Fibroblast of upper back skin (primary cell): ENCODE data around the gene ZNF282.
"Not testable (repeated sequence)": the region's sequence is repeated elsewhere in the genome, so short reads cannot be mapped to it uniquely, and the experiment has no call there.

Source experiments
- DNase-seq: peaks from one replicate; pipeline ENCODE4 v3.0.0-alpha.2; 2013

The ZNF282 gene

DNA sequence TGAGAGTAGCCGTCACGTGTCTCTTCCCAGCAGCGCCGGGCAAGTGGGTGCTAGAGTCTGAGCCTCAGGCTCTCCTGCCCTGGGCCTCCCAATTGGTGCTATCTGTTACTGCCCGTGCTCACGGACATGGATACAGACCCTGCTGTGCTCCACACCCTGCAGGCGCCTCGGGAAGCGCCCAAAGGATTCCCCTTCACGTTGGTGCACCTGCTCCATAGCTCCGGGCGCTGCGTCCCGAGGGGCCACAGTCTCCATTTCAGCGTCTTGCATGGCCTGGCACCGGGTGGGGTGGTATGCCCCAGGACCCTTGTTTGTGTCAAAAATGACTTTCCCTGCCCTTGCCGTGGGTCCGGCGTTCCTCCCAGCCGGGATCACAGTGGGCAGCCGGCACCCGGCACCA lies 30.3 kb downstream of the ZNF282 start:
- no peak for DNase-seq

DNA sequence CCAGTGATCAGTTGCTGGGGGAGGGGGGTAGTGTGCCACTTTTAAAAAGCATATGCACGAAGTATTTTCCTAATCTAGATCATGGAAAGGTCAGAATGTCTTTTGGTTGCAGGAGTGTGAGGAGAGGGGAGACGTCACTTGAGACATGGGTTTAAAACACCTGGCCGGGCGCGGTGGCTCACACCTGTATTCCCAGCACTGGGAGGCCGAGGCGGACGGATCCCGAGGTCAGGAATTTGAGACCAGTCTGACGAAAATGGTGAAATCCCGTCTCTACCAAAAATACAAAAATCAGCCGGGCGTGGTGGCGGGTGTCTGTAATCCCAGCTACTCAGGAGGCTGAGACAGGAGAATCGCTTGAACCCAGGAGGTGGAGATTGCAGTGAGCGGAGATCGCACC lies 31.0 kb downstream of the ZNF282 start:
- DNase-seq, result not testable (repeated sequence)

DNA sequence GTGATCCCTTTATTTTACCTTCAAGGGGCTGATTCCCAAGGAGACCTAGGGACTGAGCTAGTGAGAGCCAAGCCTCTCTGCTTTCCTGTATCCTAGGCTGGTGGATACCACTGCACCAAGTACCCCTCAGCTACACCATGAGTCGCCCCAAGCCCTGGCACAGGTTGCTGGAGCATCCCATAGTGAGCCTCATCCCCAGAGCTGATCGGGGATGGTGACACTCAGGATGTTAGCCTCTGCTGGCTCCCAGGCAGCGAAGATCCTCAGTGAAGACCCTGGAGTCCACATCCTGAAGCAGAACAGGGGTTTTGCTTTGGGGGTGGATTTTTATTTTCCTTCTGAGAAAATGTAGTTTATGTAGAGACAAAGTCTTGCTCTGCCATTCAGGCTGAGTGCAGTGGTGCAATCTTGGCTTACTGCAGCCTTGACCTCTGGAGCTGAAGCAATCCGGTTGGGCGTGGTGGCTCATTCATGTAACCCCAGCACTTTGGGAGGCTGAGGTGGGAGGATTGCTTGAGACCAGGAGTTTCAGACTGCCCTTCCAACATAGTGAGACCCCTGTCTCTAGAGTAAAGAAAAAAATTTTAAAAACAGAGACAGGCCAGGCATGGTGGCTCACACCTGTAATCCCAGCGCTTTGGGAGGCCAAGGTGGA lies 31.6 kb downstream of the ZNF282 start:
- no peak for DNase-seq

DNA sequence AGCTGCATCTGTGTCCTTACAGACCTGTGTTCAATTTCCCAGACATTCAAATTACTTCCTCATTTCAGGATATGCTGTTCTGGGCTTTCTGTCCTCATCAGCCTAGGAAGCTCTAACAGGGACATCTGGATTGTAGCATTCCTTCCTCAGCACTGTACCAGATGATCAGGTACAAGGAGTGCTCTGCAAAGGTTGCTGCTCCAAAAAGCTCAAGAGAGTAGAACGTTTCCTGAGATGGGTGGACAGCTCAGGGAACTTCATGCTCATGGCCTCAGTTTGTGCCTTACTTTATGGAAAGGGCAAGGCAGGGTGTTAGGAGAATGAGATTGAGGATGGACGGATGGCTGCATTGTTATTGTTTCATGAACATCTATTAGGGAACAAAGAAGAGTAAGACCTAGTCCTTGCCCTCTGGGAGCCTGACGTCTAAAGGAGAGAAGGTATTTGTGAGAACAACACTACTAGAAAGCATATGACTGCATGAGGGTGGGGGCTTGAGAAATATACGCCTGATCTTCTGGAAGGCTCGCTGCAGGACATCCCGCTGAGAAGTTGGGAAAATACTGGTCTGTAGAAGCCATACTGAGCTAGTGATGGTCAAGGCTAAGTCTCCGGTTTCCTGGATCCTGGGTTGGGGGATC lies 33.6 kb downstream of the ZNF282 start:
- DNase-seq, result no peak

DNA sequence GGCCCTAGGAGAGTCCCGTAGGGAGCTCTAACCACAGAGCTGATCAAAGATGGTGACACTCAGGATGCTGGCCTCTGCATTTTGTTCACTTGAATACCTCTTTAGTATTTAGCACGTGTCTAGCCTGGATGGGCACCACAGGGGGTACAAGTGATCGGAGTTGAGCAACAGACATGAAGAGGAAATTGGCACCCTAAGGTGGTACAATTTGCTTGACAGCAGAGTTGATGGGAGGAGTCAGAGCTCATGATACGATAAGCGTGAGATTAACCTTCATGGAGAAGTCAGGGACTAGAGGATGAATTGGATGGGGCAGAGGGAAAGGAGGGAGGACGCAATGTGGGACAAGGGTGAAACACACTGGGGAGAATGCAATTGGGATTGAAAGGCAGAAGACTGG lies 34.2 kb downstream of the ZNF282 start:
- DNase-seq, result no peak

DNA sequence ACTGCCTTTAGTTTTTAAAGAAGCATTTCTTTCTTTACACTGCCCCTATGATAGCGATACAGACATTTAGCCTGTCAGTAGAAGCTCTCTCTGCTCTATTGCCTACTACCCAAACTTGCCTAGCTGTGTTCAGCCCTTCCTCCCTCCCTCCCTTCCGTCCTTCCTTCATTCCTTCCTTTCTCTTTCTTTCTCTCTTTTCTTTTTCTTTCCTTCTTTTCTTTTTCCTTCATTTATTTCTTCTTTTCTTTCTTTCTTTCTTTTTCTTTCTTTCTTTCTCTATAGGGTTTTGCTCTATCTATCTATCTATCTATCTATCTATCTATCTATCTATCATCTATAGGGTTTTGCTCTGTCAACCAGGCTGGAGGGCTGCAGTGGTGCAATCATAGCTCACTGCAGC lies 37.0 kb downstream of the ZNF282 start:
- DNase-seq, result no peak

DNA sequence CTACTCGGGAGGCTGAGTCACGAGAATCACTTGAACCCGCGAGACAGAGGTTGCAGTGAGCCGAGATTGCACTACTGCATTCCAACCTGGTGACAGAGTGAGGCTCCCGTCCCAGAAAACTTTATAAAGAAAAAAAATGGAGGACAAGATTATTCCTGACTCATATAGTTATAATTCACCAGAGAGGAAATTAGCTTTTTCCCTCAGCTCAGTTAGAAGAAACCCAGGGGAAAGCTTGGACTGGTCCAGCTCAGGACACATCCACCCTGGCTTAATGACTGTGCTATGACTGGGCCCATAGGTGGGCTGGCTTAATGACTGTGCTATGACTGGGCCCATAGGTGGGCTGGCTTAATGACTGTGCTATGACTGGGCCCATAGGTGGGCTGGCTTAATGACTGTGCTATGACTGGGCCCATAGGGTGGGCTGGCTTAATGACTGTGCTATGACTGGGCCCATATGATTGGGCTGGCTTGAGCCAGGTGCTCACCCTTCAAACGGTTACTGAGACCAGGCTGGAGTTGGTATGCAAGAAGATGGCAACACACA lies 38.4 kb downstream of the ZNF282 start:
- DNase-seq, result peak; percentile 90

DNA sequence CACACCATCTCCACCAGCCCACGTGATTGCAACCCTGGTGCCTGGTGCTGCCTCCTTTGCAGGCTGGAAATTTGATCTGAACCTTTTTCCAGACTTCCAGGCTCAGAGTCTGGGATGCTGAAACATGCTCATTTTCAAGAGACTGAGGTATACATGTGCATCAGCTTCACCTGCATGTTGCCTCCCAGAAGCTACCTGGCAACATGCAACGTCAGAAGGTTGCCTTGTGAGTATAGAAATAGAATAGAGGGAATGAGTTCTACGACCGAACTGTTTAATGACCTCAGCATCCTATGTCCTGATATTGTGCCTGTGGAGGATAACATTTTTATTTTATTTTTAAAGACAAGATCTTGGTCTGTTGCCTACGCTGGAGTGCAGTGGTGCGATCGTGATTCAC lies 42.2 kb downstream of the ZNF282 start:
- DNase-seq, result no peak

DNA sequence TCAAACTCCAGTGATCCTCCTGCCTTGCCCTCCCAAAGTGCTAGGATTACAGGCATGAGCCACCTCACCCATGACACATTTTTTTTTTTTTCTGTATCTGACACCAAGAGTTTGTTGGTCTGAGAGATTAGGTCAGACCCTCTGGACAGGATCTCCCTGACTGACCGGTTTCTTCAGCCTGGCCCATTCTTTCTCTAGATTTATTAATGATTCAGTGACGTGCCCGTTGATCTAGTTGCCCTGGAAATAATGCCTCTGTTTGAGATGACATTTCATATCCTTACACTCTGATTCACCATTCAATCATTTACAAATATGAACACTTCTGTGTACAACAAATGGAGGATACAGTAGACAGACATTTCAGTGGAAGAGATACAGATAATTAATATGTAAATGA lies 42.7 kb downstream of the ZNF282 start:
- DNase-seq, result no peak

DNA sequence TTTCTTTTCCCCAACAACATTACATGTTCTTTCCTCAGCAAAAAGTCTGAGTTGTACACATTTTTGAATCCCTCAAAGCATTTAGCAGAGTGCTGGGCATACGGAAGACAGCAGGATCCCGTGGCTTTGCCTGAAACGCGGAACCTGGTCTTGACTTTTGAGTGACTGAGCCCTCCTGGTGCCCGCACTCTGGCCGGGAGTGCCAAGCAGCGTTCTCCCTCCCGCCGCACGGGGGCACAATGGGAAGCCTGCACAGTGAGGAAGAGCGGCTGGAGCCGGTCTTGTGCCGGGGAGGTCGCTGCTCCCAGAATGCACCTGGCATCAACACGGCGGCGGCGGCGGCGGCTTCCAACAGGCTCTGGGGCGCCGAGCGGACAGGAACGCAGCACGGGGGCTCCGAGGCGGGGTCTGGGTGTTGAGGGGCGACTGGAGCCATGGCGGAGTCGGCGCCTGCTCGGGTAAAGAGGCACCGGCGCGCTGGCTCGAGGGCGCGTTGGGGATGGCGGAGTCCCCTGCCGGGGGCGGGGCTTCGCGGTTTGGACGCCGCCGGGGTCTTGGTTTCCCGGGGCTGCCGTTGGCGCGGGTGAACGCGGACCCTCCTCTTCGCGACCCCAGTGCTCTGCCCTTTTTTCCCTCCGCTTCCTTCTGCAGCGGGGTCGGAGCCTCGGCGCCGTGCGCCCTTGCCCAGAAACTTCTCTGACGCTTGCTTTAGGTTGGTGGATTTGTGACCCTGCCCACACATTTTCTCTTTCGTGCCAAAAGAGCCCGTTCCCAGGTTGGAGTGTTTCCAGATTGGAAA lies 44.2 kb downstream of the ZNF282 start, which contains the start of gene ZNF212:
TSS of gene ZNF212 (plus strand) at position 307 of the 799 bp plus-strand sequence. CDS start at position 435, 128 bp downstream.
- peak; percentile 84 for DNase-seq

DNA sequence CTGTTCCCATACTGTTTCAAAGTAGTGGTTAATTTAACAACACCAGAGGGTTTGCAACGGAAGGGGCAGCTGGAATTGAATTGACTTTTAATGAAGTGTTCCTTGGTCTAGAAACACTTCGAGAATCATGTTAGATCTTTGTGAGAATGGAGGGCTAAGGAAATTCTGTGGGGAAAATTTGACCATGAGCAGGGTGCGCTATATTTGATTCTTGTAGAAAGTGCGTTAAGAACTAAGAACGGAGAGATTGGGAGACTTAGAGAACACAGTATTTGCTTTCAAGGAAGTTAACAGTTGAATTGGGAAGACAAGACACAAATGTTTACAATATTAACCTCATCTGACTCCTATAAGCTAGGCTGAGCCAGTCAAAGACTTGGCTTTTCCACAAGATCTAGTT lies 45.3 kb downstream of the ZNF282 start:
- DNase-seq, result no peak

DNA sequence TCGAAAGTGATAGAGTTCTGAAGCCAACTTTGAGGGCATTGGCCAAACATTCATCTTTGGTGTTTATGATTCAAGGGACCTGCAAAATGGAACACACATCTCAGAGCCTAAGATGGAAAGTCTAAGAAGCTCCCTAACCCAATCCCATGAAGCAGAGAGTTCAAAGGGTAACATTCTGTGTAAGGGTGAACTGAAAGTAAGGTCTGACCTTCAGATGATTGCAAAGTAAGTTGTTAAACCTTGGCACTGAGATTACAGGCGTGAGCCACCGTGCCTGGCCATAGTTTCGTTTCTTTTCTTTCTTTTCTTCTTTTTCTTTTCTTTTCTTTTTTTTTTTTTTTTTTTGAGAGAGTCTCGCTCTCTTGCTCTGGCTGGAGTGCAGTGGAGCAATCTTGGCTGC lies 46.4 kb downstream of the ZNF282 start:
- DNase-seq, result no peak

DNA sequence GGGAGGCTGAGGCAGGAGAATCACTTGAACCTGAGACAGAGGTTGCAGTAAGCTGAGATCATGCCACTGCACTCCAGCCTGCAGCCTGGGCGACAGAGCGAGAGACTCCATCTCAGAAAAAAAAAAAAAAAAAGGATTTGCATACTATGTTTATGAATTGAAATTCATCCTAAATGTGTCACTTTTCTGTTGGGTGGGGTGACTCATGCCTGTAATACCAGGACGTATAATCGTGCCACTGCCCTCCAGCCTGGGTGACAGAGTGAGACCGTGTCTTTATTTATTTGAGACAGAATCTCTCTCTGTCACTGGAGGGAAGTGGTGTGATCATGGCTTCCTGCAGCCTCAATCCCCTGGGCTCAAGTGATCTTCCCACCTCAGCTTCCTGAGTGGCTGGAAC lies 49.9 kb downstream of the ZNF282 start:
- DNase-seq, result no peak

DNA sequence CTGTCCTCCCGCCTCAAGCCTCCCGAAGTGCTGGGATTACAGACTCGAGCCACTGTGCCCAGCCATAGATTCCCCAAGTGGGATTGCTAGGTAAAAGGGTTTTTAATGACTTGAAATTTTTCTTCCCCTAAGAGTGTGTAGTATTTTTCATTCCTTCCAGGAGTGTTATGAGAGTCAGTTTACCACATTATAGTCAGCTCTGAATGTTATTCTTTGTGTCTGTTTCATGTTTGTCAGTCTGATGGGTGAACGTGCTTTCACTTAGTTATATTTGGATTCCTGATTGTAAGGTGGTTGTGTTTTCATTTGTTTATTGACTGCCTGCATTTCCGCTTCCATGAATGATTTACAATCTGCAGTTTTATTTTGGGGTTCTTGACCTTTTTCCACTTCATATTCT lies 50.4 kb downstream of the ZNF282 start:
- no peak for DNase-seq

DNA sequence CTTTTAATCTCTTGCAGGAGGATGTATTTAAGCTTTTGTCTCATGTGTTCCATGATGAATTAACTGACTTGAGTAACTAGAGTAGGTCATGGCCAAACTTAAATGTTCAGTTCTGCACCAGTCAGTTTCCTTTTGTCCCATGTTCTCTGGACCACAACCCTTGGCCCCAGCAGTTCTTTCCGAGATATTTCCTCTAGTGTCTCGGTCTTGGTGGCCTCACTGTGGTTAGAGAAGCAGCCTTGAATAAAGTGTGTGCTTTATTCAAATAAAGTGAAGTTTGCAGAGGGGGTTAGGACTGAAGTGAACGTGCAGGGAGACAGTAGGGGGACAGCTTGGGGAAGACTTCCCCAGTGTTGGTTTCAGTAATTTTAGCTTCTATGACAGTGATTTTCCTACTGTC lies 53.4 kb downstream of the ZNF282 start:
- no peak for DNase-seq

DNA sequence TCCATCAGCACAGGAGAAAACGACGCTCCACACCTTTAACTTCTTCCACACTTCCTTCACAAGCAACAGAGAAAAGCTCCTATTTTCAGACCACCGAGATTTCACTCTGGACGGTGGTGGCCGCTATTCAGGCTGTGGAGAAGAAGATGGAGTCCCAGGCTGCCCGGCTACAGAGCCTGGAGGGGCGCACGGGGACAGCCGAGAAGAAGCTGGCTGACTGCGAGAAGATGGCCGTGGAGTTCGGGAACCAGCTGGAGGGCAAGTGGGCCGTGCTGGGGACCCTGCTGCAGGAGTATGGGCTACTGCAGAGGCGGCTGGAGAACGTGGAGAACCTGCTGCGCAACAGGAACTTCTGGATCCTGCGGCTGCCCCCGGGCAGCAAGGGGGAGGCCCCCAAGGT lies 54.8 kb downstream of the ZNF282 start:
- DNase-seq, result not testable (repeated sequence)

DNA sequence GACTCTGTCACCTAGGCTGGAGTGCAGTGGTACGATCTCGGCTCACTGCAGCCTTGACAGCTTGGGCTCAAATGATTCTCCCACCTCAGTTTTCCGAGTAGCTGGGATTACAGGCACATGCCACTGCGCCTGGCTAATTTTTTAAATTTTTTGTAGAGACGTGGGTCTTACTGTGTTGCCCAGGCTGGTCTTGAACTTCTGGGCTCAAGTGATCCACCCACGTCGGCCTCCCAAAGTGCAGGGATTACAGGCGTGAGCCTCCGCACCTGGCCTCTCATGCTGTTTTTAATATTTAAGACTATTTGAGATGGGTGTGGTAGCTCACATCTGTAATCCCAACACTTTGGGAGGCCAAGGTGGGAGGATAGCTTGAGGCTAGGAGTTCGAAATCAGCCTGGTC lies 56.2 kb downstream of the ZNF282 start:
- DNase-seq, result not testable (repeated sequence)

DNA sequence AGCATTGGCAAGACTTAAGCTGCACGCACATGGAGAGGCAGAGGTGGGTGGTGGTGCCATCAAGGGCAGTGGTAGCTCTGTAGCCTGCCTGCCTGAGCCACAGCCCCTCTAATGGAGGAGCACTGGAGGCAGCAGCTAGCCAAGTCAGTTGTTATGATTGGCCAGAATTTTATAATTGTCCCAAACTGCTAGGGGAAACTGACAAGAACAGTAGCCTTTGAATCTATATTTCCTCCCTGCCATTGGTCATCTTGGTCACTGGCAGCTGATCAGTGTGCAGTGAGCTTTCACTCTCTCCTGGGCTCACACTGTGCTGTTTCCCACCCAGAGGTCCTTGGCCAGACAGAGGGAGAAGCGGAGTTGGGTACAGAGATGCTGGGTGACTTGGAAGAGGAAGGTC lies 57.0 kb downstream of the ZNF282 start:
- DNase-seq, result no peak

DNA sequence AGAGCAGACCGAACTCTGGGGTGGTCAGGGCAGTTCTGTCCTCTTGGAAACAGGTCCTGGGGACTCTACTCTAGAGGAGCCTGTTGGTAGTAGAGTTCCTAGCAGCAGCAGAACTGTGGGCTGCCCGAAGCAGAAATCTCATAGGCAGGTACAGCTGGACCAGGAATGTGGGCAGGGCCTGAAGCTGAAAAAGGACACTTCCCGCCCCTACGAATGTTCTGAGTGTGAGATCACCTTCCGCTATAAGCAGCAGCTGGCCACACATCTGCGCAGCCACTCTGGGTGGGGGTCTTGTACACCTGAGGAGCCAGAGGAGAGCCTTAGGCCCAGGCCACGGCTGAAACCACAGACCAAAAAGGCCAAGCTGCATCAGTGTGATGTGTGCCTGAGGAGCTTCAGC lies 58.3 kb downstream of the ZNF282 start:
- no peak for DNase-seq

DNA sequence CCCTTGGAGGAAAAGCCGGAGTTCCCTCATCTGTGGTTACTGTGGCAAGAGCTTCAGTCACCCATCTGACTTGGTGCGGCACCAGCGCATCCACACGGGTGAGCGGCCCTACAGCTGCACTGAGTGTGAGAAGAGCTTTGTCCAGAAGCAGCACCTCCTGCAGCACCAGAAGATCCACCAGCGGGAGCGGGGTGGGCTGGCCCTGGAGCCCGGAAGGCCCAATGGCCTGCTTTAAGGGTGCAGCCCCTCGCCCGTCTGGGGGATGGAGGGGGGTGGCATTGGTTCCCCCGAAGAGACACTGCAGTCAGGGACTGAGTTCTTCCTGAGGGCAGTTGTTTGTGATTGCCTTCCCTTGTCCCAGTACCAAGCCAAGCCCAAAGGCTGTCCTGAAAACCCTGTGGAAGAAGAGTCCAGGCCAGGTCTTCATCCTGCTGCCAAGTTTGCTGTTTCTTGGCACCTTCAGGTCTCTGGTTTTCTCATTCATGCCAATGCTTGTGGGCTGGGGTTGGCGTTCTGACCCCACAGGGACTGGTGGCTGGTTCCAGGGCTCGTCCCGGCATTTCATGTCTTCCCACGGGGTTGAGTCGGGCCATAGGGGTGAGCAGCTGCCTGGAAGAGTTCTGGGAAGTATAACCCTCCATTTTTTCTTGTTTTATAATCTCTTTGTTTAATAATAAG lies 59.0 kb downstream of the ZNF282 start:
- no peak for DNase-seq

DNA sequence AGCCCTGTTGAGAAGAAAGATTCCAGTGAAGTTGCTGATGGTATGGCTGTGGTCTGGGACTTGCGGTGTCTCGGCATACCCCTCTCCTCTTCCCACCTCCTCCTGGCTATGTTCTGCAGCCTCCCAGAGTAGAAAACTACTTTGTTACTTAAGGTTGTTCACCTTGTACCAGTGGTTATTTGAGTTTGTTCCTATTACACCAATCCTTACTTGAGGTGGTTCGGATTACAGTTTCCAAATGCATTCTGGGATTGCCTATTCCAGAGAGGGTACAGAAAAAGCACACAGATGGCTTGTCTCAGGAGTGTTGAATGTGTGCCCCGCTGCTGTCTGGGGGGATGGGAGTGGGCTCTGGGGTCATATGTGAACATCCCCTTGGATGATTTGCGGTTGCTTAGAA lies 59.8 kb downstream of the ZNF282 start:
- DNase-seq, result no peak

DNA sequence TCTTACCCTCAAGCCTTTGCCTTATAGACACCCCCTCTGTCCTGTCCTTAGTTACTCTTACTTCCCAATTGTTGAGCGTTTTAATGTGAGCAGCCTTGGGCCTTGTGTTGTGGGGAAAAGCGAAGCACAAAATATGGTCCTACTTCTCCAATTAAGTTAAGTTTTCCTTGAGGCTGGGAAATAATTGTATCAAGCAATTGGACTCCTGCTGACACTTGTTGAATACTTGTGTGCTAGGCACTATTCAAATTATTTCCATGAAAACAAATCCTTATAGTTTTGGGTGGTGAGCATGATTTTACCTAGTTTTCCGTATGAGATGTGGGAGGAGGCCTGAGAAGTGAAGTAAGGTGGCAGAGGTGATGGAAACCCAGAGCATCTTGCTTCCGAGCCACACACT lies 61.2 kb downstream of the ZNF282 start:
- no peak for DNase-seq

DNA sequence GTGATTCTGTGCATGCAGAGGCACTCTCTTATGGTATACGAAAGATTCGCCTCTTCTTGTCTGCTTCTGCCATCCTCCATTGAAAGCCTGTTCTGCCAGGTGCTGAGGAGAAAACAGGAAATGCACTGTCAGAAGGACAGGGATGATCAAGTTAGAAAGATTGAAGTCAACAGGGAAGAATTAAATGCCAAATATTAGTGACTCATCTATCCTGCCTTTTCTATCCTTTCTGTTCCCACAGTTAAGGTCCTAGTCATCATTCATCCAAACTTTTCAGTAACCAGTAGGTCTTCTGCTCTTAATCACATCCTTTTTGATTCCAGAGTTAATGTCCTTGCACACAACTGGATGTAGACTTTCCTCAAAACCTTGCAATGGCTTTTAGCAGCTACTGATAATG lies 61.8 kb downstream of the ZNF282 start:
- DNase-seq, result peak; percentile 19
